ENCODE results near the gene CCL19. TPM values are rescaled to one million over a fixed set of nuclear protein-coding genes. Genes with fewer than 3 reads are reported as not detected.

CCL19 gene
- total and polyA plus RNA-seq, 7 donors: 0.23 to 0.31 TPM; not detected in 5

DNA sequence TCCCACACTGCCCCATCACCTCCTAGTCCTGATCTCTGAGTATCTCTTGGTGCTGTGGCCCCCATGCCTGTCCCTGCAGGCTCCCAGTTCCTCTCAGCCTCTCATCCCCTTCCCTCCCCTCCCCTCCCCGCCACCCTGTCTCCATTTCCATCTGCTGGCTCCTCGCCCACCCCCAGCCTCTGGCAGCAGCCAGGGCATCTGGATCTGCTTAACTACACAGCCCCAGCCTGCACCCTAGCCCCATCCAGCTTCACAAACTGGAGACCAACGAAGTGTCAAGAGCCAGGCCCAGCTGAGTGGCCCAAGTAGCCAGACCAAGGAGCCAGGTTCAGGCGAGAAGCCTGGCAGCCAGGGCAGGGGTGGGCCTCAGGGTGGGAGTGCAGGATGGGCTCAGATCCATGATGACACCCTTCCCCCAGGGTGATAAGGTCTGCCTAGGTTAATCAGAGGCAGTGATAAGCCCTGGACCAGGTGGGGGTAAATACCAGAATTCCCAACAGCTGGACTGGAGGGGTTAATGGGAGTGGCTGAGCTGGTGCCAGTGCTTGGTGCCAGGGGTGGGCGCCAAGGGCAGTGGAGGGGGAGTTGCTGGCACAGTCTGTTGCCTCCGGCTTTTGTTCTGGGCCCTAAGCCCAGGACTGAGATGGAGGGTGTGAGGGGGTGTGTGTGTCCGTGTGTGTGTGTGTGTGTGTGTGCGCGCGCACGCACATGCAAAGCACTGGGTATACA lies 36.6 kb downstream of the CCL19 start:
- H3K36me3 ChIP-seq (ENCODE audit: insufficient read depth in 1 of 2, low read depth in 1 of 2): peaks cover 0 to 18% of the 10 kb centered on the region in 2 donors
- peak overlapping the region; percentile 88 for H3K27ac ChIP-seq
- peak in 2 of 4 donors; percentile 7 to 38 for ATAC-seq
- TF ChIP-seq, protein P1, sequence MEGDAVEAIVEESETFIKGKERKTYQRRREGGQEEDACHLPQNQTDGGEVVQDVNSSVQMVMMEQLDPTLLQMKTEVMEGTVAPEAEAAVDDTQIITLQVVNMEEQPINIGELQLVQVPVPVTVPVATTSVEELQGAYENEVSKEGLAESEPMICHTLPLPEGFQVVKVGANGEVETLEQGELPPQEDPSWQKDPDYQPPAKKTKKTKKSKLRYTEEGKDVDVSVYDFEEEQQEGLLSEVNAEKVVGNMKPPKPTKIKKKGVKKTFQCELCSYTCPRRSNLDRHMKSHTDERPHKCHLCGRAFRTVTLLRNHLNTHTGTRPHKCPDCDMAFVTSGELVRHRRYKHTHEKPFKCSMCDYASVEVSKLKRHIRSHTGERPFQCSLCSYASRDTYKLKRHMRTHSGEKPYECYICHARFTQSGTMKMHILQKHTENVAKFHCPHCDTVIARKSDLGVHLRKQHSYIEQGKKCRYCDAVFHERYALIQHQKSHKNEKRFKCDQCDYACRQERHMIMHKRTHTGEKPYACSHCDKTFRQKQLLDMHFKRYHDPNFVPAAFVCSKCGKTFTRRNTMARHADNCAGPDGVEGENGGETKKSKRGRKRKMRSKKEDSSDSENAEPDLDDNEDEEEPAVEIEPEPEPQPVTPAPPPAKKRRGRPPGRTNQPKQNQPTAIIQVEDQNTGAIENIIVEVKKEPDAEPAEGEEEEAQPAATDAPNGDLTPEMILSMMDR (IDR thresholded peaks at IDR 0.05): no peak
- peak; percentile 80 to 89 for DNase-seq
- H3K4me1 ChIP-seq: peaks cover 37% of the 10 kb centered on the region
- intact Hi-C loops (cut with DNase I): no loop called here
- no peaks in the 10 kb centered on the region for H3K27me3 ChIP-seq (ENCODE audit: insufficient read depth in 3 of 3, low read length in 2 of 3)
- no peaks in the 10 kb centered on the region for H3K9me3 ChIP-seq
- no peak overlapping the region for H3K4me3 ChIP-seq
- WGBS, 3 donors: 9 to 37% (median 26%) methylated on average over 11 of the region's 11 CpGs

DNA sequence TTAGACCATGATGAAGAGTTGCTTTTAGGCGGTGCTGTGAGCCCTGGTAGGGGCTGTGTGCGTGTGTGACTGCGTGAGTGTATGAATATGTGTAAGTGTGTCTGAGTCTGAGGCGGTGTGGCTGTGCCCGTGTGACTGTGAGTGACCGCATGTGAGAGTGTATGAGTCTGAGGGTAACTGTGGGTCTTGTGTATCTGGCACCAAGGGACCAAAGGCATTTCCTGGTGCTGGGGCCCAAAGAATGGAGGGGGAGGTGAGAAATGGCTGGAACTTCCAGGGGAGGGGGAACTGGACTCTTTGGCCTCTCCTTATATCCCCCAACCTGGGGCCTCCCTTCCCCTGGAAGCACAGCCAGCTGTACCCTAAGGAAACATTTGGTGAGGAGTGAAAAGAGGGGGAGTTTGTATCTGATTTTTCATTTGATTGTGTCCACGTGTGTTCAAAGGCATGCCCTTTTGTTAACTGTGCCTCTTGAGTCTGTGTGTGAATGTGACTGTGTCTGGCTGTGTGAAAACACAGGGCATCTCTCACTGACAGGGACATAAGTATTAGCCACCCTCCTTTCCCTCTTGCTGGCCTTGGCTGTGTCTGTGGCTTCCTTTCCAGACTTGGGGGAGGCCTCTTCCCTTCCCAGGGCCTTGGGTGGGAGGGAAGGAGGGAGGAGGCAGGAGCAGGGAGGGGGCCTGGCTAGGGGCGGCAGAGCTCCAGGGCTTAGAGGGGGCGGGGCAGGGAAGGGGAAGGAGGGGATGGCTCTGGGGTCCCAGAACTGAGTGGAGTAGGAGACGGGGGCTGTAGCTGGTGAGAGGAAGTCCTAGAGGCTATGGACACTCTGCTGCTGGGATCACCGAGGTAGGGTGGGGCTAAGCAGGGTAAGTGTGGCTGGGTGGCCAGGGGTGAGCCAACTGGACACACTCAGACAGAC lies 37.7 kb downstream of the CCL19 start:
- TF ChIP-seq, protein P1 (IDR thresholded peaks at IDR 0.05): no peak
- Histone ChIP-seq H3K9me3 (no peaks in the 10 kb centered on the region), H3K4me3 (peak overlapping the region; percentile 68), H3K4me1 (peaks cover 40% of the 10 kb centered on the region), H3K27me3 (ENCODE audit: insufficient read depth in 3 of 3, low read length in 2 of 3) (no peaks in the 10 kb centered on the region), H3K36me3 (ENCODE audit: insufficient read depth in 1 of 2, low read depth in 1 of 2) (peaks cover 0 to 29% of the 10 kb centered on the region in 2 donors), H3K27ac (peak overlapping the region; percentile 88)
- DNase-seq (no peak), ATAC-seq (no peak)
- intact Hi-C loops (cut with DNase I): no loop called here
- WGBS, 3 donors: 35 to 51% (median 46%) methylated on average over 9 to 11 of the region's 11 CpGs

DNA sequence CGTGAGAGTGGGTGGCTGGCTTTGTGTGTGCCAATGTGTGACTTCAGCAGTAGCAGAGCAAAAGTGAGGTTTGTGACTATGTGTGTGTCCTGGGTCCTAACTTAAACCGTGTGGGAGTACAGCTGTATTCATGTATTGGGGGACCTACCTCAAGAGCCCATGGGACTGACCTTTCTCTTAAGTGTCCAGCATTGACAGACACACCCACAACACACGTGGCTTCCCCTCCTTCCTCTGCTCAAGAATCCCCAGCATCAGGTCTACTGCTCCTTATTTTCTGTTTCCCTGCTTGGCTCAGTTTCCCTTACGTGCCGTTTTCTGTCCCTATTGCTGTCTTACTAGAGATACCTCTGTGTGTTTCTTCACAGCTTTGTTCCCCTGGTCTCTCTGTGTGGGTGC lies 38.5 kb downstream of the CCL19 start:
- TF ChIP-seq, protein P1 (IDR thresholded peaks at IDR 0.05): no peak
- peaks cover 0 to 34% of the 10 kb centered on the region in 2 donors for H3K36me3 ChIP-seq (ENCODE audit: insufficient read depth in 1 of 2, low read depth in 1 of 2)
- 6 to 13% (median 10%) methylated on average over 5 of the region's 5 CpGs for WGBS, 3 donors
- peak overlapping the region; percentile 68 for H3K4me3 ChIP-seq
- no peak for DNase-seq
- H3K27me3 ChIP-seq (ENCODE audit: insufficient read depth in 3 of 3, low read length in 2 of 3): no peaks in the 10 kb centered on the region
- intact Hi-C loops (cut with DNase I): no loop called here
- peaks cover 48% of the 10 kb centered on the region for H3K4me1 ChIP-seq
- H3K9me3 ChIP-seq: no peaks in the 10 kb centered on the region
- ATAC-seq: peak in 1 of 4 donors; percentile 9
- peak overlapping the region; percentile 88 for H3K27ac ChIP-seq

DNA sequence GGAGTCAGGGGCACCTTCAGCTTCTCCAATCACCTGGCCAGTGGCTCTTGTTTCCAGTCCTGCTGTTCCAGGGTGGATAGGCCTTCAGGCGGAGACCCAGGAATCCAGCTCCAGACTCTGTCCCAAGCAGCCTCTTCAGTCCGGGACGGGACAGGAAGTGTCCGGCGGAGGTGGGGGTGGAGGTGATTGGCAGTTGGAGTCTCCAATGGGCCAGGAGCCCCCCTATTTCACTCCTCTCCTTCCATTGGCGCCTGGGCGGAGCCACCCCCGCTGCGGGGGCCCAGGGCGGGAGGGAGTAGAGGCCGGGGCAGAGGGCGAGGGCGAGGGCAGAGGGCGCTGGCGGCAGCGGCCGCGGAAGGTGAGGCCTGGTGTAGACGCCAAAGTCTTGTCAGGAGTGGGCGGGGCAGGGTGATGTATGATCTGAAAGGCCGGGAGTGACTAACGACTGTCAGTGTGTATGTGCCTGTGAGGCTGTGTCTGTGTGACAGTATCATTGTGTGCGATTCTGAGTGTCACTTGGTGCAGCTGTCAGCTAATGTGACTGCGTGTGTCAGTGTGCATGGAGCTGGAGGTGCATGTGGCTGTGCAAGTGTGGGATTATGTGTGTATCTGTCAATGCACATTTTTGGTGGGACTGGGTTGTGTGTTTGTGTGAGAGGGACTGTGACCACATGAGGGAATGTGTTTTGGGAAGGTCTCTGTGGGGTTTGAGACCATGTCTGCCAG lies 39.0 kb downstream of the CCL19 start, which contains the start of gene IL11RA:
TSS of gene IL11RA (plus strand) at position 310 of the 726 bp plus-strand sequence. CDS start 3,033 bp downstream, outside the sequence.
- H3K36me3 ChIP-seq (ENCODE audit: insufficient read depth in 1 of 2, low read depth in 1 of 2): peaks cover 0 to 34% of the 10 kb centered on the region in 2 donors
- peaks cover 51% of the 10 kb centered on the region for H3K4me1 ChIP-seq
- H3K9me3 ChIP-seq: no peaks in the 10 kb centered on the region
- intact Hi-C loops (cut with DNase I): no loop called here
- WGBS, 3 donors: 1 to 2% (median 2%) methylated on average over 24 of the region's 24 CpGs
- DNase-seq: peak; percentile 93 to 96
- H3K4me3 ChIP-seq: peak within 1 kb of the TSS; percentile 68
- TF ChIP-seq, protein P1 (IDR thresholded peaks at IDR 0.05): no peak
- H3K27ac ChIP-seq: peak within 1 kb of the TSS; percentile 88
- peak; percentile 91 for ATAC-seq
- no peaks in the 10 kb centered on the region for H3K27me3 ChIP-seq (ENCODE audit: insufficient read depth in 3 of 3, low read length in 2 of 3)
